Anterior cingulate cortex (tissue), 58 donors: ENCODE measurements around the gene ARPC4.
A peak's percentile ranks its signal among the peaks of the same experiment; 100 is the strongest.
"Not testable (repeated sequence)": the region's sequence is repeated elsewhere in the genome, so short reads cannot be mapped to it uniquely, and the experiment has no call there.

Experiments
- DNase-seq, 58 donors: peaks; one replicate each; lab custom pipeline; 2025; lab: John Stamatoyannopoulos, UW

Gene ARPC4

DNA sequence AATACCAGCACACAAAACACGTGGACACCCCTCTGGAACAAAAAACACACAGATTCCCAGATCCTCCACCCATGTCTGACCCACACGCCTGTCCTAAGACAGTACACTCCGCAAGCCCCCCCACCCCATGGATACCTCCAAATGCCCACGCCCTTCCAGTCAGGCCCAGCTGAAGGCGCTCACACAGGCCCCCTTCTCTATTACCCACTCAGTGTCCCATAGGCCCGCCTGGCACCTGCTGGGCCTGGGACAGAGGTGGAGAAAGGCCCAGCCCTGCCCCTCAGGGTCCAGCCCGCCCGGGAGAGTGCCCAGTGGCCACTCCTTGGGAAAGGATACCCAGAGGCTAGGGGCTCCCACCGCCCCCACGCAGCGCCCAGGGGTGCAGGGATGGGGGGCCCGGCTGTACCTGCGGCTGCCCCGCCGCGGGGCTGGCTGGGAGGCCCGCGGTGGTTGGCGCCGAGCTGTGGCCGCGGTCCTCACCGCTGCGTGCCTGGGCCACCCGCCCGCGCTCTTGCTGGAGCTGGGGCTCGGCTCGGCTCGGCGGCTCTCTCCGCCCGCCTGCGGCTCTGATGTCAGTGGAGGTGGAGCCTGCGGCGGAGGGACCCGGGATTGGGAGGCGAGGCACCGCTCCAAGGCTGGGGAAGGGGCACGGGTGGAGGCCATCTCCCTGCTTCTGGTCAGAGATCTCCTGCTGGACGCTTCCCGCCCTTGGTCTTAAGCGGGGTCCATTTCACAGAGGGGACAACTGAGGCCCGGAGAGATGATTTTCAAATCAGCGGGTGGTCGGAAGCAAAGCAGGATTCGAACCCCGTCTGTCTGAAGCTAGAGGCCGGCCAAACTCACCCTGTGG, 23.2 kb upstream of the ARPC4 start, which contains the start of gene CAMK1:
Gene CAMK1, minus strand, starts transcription at position 522 of the 850 bp plus-strand sequence. CDS start 2,198 bp downstream, outside the sequence.
- DNase-seq = peak in 55 of 58 donors; percentile 25 to 92 (median 68)

GRCh38 chr3:9770276-9770812, 22.5 kb upstream of the ARPC4 start:
- DNase-seq = peak in 52 of 58 donors; percentile 15 to 85 (median 62)

DNA sequence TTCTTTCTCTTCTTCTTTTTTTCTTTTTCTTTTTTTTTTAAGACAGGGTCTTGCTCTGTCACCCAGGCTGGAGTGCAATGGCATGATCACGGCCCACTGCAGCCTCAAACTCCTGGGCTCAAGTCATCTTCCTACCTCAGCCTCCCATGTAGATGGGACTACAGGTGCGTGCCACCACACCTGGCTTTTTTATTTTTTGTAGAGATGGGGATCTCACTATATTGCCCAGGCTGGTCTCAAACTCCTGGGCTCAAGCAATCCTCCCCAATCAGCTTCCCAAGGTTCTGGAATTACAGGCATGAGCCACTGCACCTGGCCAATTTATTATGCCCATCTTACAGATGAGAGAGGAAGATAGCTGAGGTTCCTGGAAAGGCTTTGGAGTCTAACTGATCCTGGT, 21.9 kb upstream of the ARPC4 start:
- not testable (repeated sequence) for DNase-seq

DNA sequence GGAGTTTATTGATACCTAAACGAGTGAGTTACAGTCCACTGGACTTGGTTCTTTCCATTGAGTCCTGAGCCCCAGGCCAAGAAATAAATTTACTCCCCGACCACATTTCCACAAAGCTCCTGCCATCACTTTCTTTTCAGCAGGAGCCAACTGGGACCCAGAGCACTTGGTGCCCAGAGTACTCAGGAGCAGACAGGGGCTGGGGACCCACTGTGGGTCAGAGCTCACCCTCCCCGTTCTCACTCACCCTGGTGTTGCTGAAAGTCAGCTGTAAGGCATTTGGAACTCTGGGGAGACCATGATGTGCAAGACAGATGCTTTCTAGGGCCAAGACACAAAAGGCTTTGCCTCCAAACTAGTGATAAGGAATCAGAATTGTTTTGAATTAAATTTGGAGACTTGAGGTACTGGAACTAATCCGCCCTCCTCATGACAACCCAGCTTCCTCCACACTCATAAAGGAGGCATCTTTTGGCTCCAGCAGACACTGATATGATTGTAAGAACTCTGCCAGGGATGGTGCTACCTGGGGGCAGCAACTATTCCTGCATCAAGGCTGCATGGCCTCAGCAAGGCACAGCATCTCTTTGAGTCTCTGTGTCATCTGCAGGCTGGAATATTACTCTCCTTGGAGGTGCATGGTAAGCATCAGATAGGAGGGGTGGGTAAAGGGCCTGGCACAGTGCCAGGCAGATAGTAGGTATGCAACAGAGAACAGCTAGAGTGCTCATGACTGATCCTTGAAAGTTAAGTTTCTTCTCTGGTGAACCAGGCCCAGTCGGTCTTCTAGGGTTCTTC, 15.8 kb upstream of the ARPC4 start:
- peak in 5 of 58 donors; percentile 10 to 47 (median 31) for DNase-seq

- DNase-seq = peak in 6 of 58 donors; percentile 22 to 54 (median 31)
Measured at GRCh38 chr3:9777694-9778021, 15.2 kb upstream of the ARPC4 start.

GRCh38 chr3:9778143-9779074, 14.5 kb upstream of the ARPC4 start:
- DNase-seq = peak in 21 of 58 donors; percentile 6 to 74 (median 46)

DNA sequence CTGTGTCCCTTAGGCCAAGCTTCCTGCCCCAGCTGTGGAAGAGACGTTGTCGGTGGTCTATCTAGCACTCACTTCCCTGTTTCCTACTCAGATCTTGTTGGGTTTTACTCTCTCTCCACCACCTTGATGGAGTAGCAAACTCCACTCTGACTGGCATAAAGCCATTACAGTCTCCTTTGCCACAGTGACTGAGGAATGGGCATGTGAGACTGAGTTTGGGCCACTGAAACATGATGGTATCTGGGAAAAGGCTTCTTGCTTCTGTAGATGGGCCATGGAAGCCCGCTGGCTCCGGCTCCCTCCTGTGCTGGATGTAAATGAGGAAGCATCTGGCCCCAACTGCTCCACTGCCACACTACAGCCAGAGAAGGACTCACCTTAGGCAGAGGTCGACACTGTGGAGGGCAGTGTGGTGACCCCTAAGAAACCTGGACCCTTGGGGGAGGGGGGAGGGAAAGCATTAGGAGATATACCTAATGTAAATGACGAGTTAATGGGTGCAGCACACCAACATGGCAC, 13.7 kb upstream of the ARPC4 start:
- DNase-seq = no peak

DNA sequence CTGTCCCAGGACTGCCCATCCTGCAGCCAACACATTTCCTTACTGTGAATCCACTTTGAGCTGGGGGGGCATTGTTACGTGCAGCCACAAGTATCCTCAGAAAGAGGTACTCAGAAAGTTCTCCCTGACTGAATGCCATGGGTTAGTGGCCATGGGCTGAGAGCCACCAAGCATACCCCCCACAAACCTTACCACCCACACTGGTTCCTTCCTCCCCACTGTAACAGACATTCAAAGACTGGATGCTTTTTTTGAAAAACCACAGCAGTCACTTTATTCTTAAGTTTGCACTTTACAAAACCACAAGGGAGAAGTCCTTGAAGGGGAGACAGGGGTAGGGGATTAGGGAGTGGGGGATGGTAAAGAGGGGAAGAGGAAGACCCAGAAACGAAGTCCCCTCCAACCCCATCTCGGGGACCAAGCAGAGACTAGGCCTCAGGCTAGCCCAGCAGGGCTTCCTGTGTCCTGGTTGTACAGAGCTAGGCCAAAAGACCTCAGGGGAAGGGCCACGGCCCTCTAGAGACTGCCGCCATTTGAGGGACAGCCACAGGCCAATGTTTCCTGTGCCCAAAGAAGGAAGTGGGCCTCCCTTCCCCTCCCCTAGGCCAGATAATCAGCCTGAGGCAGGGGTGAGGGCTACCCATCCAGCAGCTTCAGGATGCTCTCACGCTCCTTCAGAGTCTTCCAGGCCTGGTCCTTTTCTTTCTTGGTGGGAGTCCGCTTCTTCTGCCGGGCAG, 13.0 kb upstream of the ARPC4 start:
- peak in 5 of 58 donors; percentile 44 to 64 (median 50) for DNase-seq

DNA sequence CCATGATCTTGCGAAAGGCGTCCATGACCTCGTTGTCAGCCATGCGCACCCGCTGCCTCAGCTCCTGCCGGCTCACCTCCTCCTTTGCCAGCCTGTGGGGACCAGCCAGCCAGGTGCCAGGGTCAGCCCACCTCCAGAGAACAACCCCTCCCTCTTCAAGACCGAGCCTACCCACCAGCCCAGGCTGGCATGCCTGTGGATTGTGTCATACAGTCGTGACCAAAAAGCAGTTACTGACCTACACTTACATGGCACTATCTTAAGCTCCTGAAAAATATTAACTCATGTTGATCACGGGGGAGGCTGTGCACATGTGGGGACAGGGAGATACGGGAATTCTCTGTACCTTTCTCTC, 12.4 kb upstream of the ARPC4 start:
- peak in 1 of 58 donors; percentile 29 for DNase-seq

- no peak for DNase-seq
Measured at GRCh38 chr3:9780910-9781309, 12.0 kb upstream of the ARPC4 start.

- no peak for DNase-seq
Measured at GRCh38 chr3:9781551-9781950, 11.3 kb upstream of the ARPC4 start.

- no peak for DNase-seq
Measured at GRCh38 chr3:9781978-9782603, 10.8 kb upstream of the ARPC4 start.

DNA sequence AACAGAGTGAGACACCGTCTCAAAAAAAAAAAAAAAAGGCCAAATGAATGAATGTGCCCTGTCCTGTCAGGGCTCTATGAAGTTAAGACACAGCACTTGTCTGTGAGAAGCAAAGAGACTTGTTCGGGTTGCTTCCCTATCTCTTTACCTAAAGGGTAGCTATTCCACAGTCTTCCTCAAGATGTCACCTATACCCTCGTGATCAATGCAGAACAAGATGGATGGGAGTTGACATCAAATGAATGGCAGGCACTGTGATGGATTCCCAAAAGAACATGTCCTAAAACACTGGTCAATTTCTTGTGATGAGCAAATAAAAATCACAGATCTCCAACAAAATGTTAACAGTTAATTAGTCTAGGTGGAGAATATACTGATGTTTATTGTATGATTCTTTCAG, 10.1 kb upstream of the ARPC4 start:
- DNase-seq = no peak

DNA sequence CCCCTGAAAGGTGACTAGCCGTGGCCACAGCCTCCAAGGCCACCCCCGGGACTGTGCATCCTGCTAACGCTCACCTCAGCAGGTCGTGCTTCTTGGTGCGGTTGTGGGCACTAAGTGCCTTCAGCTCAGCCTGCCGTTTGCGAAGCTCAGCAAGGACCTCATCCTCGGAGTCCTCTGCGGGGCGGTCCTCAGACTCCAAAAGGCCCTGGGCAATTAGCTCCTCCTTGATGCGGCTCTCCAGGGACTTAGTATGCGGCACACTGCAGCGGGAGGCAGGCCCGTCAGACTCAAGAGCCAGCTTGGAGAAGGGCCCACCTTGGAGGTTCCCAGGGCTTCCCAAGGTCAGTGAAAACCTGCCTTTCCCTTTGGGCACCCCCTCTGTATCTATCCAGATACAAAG, 8.9 kb upstream of the ARPC4 start:
- DNase-seq = peak in 17 of 58 donors; percentile 23 to 71 (median 40)

- DNase-seq = no peak
Measured at GRCh38 chr3:9784965-9785364, 7.9 kb upstream of the ARPC4 start.

- no peak for DNase-seq
Measured at GRCh38 chr3:9785602-9786001, 7.3 kb upstream of the ARPC4 start.

DNA sequence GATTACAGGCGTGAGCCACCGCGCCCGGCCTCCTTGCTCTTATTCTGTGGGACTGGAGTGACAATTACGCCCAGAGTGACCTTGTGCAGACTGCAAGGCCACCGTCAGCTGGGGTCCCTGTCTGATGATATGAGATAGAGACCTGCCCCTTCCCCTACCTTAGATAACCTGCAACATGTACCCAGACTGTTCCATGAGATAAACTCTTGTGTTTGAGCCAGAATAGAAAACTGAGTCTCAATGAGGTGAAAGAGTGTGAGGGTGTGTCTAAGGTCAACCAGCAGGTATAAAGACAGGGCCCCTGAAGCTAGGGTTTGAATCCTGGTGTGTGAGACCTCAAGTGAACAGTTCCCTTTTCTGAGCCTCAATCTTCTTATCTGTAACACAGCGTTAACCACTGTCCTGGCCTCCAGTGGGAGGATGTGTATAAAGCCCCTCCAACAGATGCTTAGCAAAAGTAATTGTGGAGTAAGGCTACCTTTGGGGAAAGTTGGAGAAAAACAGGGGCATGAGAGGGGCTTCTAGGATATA, 6.6 kb upstream of the ARPC4 start:
- DNase-seq = no peak
